ENCODE data around the gene IP6K1.
"Not testable (repeated sequence)": the region's sequence is repeated elsewhere in the genome, so short reads cannot be mapped to it uniquely, and the experiment has no call there.

Gene IP6K1

DNA sequence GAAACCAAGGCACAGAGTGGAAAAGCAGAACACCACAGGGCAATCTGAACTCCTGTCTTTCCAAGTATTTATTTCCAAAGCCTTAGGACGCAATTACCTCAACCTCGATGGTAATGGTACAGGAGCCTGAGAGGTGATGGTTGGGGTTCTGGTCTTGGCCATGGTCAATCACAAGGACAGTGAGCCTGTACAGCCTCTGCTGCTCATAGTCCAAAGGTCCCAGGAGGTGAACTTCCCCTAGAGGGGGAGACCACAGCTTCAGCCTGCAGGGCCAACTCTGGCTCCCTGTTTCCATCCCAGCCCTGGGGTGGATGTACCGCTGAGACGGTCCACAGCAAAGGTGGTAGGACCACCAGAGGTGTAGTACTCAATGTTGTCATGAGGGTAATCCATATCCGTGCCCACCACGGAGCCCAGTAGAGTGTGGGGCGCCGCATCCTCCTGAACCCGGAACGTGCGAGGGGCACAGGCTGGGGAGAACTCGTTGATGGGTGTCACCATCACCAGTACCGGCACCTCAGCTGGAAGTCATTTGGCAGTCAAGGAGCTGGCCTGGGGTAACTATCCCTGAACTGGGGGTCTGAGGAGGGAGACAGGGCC lies 7.2 kb upstream of the IP6K1 start:
- no peak for DNase-seq

DNA sequence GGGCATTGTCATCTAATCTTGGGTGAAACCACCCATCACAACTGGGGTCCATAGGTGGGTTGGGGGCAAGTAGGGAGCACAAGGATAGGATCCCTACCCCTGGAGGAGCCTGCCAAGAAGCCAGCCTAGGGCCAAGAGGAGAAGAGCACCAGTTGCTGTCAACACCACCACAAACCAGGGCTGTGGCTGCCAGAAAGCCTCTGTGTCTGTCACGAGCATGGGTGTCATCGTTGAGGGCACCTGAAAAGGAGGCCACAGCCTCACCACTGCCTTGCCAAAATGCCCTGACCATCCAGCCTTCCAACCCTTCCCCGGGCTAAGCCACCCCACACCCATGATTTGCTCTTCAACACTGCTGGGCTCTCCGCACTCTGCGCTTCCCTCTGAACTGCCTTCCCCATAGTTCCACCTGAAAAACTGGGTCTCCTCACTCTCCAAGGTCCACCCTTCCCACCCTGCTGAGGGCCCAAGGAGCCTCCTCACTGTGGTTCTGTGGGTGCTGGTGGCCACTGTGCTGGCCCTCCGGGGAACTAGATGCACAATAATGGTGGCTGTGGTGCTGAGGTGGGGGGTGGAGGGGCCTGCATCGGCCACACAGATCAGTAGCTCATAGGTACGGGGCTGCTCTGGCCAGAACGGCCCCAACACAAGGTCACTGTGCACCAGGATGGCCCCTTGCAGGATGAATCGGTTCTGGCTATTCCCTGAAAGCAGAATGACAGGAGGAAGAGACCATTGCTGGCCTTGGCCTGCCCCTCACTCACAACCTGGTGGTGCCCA lies 6.2 kb upstream of the IP6K1 start:
- no peak for DNase-seq

DNA sequence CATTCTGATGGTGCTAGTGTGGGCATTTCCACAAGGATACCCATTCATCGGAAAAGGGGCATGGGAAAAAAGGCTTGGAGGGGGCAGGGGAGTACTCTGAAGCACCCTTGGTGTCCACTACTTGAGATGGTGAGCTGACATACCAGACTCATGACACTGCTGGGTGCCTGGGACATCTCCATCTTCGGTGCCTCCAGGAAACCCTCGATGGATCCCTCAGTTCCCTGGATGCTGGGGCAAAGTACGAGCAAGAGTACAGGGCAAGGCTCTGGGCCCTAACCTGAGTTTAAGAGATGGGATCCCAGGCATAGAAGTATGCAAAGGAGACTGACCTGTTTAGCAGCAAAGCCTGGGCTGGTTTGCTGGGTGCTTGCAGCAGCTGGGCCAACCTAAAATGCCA lies 5.2 kb upstream of the IP6K1 start:
- DNase-seq, result no peak

DNA sequence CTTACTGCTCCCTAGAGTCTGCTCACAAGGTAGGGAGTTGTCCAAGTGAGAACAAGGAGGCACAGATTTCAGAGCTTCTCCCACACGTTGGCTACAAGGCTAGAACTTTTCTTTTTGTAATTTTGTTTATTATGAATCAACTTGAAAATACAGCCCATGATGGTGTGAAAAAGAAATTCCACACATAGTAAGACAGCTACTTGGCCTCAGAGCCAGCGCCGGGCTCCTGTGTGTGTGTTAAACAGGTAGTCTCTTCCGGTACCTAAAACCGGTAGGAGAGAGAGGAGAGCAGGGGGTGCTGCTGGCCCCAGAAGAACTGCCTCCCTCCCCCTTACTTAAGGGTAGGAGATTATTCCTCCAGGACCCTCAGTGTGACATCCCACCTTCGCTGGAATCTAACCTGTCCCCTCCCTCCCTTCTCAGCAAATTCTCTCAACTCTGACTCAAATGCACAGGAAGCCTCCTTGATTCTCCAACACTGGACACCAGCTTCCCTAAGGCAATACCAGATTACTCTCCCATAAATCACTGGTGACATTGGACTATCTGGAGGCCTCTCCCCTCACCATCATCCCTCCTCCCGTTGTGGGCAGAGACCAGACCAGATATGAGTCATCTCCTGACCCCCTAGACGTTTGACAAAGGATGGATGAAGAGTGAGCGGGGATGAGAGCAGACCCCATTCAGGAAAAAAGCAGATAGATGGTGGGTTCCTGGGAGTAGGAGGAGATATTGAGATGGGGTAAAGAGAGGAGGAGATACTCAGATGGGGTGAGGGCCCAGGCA lies 4.5 kb upstream of the IP6K1 start:
- DNase-seq, result no peak

DNA sequence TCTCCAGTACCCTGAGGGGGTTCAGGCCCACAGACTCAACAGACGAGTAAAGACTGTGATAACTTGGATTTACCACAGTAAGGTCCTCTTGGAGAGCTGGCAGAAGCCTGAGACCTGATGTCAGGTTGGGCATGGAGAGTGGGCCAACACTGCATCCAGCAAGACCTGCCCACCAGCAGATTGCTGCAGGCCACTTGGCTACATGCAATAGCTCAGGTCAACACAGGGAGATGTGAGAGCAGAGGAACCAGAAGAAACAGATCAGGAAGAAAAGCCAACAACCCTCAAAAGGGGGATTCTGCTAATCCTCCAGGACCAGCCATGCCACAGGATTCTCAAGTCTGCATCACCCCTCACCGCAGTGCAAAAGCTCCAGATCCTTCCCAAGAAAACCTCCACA lies 1.7 kb upstream of the IP6K1 start:
- no peak for DNase-seq

DNA sequence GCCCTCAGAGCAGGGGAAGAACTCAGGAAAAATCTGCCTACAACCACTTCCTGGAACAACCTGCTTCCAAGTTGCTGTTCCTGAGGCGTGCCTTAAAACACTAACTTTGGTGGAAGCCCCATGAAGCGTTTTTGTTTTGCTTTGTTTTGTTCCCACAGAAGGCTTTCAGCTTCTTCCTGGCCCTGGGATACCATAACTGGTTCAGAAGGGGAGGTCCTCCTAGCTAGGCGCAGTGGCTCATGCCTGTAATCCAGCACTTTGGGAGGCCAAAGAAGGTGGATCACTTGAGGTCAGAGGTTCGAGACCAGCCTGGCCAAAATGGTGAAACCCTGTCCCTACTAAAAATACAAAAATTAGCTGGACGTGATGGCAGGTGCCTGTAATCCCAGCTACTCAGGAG lies 1.2 kb upstream of the IP6K1 start:
- no peak for DNase-seq

DNA sequence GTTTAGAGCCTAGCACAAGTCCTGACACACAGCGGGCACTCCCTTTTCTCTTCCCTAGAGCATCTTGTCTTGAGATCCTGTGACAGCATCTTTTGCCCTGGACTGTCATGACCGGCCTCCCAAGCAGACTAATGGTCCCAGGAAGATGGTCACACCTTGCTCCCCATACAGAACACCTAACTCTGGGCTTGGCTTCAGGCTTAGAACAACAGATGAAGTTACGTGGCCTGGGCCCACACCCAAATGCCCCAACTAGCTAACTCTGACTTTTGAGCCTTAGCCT lies 781 bp upstream of the IP6K1 start:
- DNase-seq, result no peak

DNA sequence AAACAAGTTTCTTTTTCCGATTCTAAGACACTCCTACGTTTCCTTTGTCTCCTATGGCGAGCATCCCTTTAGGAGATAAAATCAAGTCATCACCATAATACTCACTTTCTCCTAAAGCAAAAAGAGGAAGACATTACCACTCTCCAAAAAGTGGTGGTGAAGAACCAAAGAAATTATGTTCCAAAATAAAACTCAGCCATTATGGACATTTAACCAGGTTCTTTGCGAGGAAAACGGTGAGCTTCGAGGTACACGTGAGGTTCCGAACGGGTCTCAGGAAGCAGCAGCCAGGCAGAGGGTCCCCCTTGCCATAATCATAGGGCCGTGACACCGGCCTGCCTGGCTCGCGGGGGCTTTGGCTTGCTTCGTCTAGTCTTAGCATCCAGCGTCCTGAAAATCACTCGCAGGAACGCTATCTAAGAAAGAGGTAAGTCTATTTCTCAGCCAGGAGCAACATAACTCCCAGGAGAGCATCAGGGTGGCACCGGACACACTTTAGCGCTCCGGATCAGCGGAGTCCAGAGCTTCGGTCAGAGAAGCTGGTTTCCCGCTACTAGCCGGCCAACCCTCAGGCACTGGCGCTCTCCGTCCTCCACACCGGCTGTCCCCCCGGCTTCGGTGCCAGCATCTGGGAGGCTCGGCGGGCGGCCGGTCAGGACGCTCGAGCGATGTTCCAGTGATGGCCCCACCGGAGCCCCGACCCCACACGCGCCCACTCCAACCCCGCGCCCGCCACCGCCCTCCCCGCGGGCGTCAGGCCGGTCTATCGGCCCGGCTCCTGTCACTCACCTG lies 581 bp downstream of the IP6K1 start:
- DNase-seq, result no peak

DNA sequence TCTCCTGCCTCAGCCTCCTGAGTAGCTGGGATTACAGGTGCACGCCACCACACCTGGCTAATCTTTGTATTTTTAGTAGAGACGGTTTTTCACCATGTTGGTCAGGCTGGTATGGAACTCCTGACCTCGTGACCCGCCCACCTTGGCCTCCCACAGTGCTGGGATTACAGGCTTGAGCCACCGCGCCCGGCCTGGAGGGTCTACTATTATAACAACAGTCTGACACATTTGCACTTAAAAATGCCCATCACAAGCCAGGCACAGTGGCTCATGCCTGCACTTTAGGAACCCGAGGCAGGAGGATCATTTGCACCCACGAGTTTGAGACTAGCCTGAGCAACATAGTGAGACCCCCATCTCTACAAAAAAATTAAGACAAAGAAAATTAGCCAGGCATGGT lies 4.1 kb downstream of the IP6K1 start:
- not testable (repeated sequence) for DNase-seq

DNA sequence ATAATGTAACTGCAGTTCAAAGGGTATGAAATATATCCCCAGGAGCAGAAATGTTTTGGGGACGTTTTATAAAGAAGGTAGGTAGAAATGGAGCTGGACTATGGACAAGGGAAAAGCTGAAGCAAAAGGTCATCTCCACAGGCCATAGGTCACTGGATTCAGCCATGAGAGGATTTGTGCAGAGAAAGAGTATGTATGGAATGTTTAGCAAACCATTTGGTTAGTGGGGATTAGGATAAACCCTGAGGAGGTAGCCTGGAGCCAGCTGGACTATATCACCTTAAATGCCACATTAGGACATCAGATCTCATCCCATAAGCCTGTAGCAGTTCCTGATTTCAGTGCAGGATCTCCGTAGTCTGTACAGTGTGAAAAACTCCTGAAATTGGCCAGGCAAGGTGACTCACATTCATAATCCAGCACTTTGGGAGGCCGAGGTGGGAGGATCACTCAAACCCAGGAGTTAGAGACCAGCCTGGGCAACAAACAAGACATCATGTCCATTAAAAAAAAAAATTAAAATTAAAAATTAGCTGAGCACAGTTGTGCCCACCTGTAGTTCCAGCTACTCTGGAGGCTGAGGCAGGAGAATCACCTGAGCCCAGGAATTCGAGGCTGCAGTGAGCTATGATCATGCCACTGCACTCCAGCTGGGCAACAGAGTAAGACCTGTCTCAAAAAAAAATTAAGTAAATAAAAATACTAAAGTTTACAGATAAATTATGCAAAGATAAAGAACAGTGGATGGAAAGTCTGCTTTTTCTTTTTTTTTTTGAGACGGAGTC lies 4.7 kb downstream of the IP6K1 start:
- no peak for DNase-seq

DNA sequence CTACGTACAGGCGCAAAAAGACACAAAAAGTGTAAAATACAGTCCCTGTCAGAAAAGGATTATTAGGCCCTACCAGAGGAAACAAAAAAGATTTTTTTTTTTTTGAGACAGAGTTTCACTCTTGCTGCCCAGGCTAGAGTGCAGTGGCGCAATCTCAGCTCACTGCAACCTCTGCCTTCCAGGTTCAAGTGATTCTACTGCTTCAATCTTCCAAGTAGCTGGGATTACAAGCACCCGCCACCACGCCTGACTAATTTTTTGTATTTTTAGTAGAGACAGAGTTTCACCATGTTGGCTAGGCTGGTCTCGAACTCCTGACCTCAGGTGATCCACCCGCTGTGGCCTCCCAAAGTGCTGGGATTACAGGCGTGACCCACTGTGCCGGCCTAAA lies 5.4 kb downstream of the IP6K1 start:
- not testable (repeated sequence) for DNase-seq

DNA sequence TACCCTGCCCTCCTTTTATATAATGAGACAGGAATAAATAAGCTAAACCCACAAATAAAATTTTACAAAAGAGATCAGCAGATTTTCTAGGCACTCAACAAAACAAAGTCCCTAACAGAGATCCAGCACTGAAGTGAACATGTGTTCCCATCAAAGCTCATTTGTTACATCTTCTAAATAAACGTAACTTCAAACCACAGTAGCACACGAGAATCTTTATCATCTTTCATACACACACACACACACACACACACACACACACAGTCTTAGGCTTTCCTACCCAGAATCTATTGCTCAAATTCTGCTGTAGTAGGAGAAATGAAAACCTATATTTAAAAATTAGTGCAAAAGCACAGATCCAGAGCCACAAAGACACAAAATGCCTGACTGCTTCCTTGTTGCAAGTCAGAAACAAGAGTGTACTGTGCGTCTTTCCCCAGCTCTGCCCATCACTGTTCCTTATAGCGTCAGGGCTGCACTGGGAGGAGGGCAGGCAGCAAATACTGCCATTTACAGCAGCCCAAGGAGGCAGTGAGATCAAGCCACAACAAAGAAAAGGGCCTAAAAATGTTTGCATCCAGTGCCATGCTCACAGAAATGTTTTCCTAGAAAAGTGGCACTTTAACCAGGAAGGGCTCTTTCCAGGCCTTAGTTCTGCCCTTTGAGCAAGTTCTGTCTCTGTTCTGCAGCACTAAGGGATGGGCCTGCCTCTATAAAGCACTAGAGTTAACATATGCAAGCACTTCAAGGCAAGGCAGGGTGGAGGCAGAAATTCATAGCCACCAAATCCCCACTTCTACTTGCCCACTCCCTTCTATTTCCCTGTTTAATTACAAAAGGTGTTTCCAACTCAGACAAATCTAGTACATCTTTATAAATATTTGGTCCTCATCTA lies 6.0 kb downstream of the IP6K1 start:
- DNase-seq, result no peak

DNA sequence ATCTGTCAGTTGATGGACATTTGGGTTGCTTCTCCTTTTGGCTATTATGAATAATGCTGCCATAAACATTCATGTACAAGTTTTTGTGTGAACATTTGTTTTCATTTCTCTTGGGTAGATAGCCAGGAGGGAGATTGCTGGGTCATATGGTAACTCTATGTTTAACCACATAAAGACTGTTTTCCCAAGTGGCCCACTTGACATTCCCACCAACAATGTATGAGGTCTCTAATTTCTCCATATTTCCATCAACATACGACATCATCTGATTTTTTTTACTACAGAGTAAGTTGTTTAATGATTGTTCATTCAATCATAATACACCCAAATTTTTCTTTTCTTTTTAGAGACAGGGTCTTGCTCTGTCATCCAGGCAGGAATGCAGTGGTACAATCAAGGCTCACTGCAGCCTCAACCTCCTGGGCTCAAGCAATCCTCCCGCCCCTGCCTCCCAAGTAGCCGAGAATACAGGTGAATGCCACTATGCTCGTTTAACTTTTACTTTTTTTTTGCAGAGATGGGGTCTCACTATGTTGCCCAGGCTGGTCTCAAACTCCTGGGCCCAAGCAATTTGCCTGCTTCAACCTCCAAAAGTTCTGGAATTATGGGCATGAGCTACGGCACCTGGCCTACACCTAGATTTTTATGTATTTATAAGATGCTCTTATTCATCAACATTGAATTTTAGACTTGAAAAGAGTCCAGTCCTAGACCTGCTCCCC lies 6.8 kb downstream of the IP6K1 start:
- DNase-seq, result no peak

DNA sequence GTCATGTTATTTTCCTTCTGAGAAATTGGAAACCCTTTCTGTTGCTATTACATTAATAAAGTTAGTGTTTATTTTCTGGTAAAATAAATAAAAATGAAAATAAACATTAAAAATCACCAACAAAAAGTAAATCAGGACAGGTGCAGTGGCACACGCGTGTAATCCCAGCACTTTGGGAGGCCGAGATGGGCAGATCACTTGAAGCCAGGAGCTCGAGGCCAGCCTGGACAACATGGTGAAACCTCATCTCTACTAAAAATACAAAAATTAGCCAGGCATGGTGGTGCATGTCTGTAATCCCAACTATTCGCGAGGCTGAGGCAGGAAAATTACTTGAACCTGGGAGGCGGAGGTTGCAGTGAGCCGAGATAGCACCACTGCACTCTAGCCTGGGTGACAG lies 10.2 kb downstream of the IP6K1 start:
- not testable (repeated sequence) for DNase-seq

DNA sequence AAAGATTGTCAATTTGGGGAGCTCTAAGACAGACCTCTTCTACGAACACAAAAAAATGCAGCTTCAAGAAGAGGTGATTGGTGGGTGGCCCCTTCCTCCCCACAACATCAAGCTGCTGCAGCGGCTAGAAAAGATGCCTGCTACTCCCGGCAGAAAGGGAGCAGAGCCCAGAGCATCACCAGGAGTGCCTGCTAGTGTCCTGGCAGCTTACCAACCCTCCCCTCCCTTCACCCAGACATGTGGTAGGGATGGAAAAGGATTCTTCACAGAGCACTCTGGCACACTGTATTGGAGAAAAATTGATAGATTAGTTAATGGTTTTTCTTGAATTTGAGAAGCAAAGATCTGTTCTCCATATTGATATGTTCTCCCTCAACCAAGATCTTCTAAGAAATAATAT lies 10.8 kb downstream of the IP6K1 start:
- no peak for DNase-seq

DNA sequence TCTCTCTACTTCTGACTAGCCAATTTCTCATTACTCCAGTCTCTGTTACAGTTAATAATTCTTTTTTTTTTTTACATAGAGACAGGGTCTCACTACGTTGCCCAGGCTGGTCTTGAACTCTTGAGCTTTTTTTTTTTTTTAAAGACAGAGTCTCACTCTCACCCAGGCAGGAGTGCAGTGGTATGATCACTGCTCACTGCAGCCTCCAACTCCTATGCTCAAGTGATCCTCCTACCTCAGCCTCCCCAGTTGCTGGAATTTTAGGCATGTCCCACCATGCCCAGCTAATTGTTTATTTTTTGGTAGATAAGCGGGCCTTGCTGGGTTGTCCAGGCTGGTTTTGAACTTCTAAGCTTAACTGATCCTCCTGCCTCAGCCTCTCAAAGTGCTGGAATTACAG lies 13.6 kb downstream of the IP6K1 start:
- no peak for DNase-seq

DNA sequence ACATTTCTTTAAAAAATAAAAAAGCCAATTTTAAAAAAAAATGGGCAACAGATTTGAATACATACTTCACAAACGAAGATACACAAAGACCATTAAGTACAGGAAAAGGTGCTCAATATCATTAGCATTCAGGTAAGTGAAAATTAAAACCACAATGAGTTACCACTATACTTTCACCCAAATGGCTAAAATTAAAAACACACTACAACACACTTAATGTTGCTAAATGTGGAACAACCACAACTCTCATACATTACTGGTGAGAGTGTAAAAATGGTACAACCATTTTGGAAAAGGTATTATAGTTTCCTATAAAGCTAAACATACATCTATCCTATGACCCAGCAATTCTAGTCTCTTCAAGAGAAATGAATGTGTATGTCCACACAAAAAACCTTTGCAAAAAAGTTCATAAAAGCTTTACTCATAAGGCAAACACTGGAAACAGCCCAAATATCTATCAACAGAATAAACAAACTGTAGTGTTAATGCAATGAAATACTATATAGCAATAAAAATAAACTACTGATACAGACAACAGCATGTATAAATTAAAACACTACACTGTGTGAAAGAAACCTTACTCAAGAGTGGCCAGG lies 14.9 kb downstream of the IP6K1 start:
- DNase-seq, result no peak

DNA sequence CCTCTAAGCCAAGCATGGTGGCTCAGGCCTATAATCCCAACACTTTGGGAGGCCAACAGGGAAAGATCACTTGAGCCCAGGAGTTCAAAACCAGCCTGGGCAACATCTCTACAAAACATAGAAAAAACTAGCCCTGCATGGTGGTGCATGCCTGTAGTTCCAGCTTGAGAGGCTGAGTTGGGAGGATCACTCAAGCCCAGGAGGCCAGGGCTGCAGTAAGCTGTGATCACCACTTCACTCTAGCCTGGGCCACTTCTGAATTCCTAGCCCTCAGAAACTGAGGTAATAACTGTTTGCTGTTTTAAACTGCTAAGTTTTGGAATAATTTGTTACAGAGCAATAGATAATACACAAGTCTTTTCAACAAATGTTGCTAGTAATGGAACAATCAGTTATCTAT lies 16.4 kb downstream of the IP6K1 start:
- DNase-seq, result no peak

DNA sequence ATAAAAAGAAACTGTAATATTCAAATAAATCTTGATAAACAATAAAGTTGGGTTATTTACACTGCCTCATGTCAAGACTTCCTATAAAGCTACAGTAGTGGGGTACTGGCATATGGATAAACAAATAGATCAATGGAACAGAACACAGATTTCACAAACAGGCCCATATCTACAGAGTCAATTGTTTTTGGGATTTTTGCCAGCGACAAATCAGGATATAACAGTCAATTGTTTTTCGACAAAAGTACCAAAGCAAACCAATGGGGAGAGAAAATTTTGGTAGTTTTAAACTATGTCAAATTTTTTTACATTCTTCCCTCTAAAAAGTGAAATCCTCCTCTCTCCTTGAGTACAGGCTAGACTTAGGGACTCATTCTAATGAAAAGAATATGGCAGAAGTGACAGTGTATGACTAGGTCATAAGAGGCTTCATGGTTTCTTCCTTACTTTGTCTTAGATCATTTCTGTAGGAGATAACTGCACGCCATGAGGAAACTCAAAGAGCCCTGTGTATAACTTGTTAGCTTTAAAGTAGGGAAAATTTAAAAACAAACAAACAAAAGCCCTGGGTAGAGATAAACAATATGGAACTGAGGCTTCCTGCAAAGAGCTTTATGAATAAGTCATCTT lies 16.9 kb downstream of the IP6K1 start:
- no peak for DNase-seq

DNA sequence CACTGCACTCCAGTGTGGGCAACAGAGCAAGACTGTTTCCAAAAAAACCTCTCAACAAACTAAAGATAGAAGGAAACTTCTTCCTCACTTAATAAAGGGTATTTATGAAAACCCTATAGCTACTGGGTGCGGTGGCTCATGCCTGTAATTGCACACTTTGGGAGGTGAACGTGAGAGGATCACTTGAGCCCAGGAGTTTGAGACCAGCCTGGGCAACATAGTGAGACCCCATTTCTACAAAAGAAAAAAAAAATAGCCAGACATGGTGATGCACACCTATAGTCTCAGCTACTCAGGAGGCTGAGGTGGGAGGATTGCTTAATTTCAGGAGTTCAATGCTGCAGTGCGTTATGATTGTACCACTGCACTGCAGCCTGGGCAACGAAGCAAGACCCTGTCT lies 22.4 kb downstream of the IP6K1 start:
- DNase-seq, result no peak

All from retina (tissue), 1 donor.